ENCODE data around the gene PSMD3.
"Not testable (repeated sequence)": the region's sequence is repeated elsewhere in the genome, so short reads cannot be mapped to it uniquely, and the experiment has no call there.

PSMD3 gene

DNA sequence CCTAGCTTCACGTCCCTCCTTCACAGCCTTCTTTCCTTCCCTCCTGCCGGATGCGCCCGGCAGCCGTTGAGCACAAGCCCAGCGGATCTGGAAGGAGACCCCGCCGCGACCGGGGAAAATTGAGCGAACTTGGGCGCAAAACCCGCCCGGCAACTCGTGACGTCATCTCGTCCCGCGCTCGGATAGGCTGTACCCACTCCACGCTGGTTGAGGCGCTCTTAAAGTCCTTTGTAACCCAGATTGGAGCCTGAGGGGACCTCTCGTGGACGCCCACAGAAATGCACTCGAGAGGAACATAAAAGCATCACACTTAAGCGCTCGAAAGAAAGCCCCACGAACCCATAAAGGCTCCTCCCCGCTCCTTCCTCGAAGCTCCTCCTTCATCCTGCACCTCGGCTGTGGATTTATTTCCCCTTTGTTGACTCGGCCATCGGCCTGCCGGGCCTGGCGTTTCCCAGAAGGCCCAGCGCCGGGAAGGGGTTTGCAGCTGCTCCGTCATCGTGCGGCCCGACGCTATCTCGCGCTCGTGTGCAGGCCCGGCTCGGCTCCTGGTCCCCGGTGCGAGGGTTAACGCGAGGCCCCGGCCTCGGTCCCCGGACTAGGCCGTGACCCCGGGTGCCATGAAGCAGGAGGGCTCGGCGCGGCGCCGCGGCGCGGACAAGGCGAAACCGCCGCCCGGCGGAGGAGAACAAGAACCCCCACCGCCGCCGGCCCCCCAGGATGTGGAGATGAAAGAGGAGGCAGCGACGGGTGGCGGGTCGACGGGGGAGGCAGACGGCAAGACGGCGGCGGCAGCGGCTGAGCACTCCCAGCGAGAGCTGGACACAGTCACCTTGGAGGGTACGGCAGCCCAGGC, at the start of gene PSMD3:
Gene PSMD3, plus strand, starts transcription at position 457 of the 856 bp plus-strand sequence. Its CDS starts 164 bp downstream, at position 621.
- DNase-seq (ENCODE audit: low read depth, low spot score): peak; percentile 100

DNA sequence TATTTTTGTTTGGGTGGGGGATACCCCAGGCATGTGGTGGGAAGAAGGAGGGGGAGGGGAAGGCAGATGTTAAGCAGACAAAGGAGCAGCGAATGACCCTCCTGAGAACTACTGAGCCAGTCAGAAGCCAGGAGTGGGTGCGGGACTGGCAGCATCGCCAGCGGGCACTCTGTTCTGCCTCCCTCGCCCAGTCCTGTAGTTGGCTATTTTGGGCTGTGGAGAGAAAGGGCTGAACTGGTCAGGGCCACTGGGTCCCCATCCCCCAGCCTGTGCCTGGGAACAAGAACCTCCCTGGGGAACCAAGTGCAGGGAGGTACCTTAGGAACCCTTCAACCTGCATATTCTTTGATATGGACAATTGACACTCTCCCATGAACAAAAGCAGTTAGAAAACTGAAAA, 46.7 kb upstream of the PSMD3 start:
- no peak for DNase-seq (ENCODE audit: low read depth, low spot score)

DNA sequence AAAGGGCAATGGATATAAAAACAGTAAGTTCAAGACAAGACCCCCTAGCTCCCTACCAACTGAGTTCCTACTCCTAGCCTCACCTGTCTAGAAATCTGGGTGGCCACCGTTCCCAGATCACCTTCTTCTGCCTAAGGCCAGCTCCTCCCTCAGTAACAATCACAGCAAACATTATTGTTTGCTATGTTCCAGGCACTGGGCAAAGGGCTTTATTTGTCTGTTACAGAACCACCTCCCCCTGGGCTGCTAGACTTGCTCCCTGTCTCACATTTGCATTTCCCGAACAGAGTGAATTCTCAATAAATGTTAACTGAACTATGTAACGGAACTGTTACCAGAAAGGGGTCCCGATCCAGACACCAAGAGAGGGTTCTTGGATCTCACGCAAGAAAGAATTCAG, 46.3 kb upstream of the PSMD3 start:
- no peak for DNase-seq (ENCODE audit: low read depth, low spot score)

DNA sequence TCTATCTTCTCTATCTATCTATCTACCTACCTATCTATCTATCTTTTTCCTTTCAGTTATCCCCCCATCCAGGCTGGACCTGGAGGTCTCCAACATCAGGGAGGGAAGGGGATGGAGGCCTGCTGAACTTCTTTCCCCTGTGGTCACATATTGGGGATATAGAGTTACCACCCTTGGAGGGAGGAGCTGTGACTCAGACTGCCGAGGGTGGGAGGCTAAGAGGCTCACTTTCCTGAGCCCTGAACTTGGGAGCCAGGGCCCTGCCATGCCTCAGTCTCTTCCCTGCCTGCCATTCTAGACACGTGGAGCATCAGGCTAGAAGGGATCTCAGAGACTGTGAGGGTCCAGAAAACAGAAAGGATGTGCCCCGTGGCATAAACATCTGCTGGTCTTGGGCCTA, 44.7 kb upstream of the PSMD3 start:
- no peak for DNase-seq (ENCODE audit: low read depth, low spot score)

DNA sequence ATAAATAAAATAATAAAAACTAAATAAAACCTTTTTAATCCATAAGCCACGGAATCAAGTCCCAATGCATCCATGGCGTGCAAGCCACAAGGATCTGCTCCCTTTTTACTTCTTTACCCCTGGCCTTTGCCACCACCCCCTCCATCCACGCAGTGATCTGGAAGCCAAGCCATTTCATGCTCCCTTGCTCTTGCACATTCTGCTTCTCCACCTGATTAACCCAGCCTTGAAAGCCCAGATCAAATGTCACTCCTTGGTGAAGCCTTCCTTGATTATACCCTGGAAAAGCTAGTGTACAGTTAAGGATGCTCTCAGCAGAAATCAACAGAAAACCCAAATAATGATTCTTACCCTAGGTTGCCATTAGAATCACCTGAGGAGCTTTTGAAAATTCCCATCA, 43.2 kb upstream of the PSMD3 start:
- no peak for DNase-seq (ENCODE audit: low read depth, low spot score)

DNA sequence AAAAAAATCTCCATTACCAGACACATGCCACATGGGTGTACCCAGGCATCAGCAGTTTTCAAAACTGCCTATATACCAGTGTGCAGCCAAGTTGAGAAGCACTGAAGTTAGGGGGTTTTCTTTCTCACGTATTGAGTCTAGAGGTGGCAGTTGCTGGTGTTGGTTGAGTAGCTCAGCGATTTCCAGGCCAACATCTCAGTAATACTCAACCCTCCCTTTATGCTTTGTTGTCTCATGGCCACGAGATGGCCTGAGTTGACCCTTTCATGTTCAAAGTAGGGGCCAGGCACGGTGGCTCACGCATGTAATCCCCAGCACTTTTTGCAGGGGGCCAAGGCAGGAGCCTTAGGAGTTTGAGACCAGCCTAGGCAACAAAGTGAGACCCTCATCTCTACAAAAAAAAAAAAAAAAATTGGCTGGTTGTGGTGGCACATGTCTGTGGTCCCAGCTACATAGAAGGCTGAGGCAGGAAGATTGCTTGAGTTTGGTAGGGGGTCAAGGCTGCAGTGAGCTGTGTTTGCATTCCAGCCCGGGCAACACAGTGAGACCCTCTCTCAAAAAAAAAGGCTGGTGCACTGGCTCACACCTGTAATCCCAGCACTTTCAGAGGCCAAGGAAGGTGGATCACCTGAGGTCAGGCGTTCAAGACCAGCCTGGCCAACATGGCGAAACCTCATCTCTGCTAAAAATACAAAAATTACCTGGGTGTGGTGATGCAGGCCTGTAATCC, 42.3 kb upstream of the PSMD3 start:
- no peak for DNase-seq (ENCODE audit: low read depth, low spot score)

DNA sequence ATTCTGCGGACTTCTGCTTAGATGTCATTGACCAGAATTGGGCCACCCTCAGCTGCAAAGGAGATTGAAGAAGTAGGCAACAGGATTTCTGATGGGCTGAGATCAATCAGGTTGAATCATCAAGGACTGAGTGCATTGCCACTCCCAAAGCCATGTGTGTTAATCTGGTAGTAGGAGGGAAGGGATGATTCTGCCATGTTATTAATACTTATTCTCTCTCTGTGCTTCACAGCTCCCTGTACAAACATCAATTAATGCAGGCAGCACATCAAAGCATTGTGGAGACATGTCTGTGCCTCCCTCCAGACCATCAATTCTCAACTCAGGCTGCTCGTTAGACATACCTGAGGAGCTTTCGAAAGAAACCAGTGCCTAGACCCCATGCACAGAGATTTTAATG, 41.5 kb upstream of the PSMD3 start:
- DNase-seq (ENCODE audit: low read depth, low spot score): no peak

DNA sequence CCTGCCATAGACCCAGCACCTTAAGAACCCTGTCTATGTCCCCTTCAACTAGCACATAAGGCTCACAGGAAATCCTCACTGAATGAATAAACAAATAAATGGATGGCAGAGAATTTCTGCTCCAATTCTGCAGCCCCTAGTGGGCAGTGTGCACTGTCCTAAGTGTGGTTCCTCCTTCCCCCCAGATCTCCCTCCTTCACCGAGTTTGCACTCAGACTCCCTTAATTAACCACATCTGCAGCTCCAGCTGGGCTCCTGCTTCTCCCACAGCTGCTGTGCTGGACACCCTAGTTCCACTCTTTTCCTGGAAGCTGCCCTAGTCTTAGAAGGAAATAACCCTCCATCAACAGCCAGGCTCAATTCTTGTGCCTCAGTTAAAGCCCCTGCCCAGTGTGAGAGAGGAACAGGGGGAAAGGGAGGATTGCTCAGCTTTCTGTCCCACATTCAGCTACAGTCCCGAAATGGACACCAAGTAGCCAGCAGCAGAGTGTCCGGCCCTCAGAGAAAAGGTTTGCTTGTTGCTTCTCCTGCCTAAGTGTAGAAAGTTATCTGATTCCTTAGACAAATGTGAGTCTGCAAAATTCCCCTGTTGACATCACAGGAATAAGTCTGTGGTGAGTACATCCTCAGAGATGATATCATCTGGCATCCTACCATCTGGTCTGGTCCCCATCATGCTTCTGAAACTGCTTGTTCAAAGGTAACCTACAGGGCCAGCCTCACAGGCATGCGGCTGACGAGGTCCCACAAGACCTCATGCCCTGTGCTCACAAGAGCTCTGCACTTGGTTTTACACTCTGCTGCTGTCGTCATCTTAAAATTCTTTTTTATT, 40.8 kb upstream of the PSMD3 start:
- peak; percentile 66 for DNase-seq (ENCODE audit: low read depth, low spot score)

DNA sequence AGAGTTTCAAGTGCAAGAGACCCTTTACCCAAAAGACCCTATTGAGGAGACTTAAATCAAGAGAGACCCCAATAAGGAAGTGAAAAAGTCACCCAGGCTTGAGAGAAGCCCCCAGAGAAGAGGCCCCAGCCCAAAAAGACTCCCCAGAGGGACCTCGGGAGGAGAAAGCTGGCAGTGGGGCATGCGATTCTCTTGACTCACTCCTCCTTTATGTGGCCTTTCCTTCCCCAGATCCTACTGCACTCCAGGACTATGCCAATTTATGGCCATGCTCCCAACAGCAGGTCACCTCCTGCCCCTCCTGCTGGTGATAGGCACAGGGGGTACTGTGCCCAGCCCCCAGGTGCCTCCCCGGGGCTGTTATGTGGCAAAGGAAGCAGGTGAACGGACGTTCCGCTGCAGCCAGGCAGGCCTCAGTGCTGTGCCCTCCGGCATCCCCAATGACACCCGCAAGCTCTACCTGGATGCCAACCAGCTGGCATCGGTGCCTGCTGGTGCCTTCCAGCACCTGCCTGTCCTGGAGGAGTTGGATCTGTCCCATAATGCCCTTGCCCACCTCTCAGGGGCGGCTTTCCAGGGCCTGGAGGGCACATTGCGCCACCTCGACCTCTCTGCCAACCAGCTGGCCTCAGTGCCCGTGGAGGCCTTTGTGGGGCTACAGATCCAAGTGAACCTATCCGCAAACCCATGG, 36.8 kb upstream of the PSMD3 start:
- no peak for DNase-seq (ENCODE audit: low read depth, low spot score)

DNA sequence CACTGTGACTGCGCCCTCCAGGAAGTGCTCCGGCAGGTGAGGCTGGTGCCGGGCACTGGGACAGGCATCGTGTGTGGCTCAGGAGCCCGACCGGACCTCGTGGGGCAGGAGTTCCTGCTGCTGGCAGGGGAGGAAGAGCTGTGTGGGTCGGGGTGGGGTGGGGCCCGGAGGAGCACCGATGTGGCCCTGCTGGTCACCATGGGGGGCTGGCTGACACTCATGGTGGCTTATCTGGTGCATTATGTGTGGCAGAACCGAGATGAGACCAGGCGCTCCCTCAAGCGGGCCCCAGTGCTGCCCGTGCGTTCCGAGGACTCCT, 36.3 kb upstream of the PSMD3 start:
- no peak for DNase-seq (ENCODE audit: low read depth, low spot score)

DNA sequence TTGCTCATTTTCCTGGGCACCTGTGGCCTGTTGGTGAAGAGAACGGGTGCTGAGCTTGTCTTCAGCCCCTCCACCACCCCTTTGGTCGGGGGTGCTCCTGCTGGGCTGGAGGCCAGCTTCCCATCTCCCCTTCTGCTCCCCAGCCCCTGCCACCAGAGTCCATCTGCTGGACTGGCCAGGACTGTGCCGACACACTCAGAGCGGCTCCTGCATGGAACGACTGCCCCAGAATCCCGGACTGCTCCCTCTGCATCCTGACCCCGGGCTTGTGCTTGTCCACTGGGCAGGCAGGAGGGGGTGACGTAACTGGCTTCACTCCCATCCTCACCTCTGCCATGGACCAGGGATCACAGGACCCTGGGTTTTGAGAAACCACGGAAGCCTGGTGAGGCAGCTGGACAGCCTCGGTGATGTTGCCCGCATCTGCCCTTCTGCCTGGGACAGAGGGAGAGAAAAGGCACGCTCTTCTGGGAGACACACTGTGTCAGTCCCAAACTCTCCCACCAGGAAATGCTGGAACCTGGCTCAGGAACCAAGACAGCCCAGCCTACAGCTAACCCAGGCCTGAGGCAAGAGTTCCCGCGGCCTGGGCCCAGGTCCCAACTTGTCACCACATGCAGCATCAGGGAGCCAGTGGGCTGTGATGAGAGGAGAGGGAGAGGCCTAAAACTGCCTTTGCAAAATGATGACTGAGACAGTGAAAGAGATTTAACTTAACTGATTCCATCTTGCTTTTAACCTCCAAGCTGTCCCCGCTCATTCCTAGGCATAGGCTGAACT, 33.9 kb upstream of the PSMD3 start:
- DNase-seq (ENCODE audit: low read depth, low spot score): no peak

DNA sequence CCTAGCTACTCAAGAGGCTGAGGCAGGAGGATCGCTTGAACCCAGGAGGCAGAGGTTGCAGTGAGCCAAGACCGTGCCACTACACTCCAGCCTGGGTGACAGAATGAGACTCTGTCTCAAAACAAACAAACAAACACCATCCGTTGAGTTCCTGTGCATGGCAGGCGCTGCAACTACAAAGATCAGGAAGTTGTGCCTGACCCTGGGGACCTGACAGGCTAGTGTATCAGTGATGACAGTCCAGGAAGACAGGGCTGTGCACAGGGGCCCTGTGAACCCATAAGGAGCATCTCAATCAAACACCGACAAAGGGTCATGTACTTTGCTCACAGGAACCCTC, 32.1 kb upstream of the PSMD3 start:
- DNase-seq (ENCODE audit: low read depth, low spot score): not testable (repeated sequence)

DNA sequence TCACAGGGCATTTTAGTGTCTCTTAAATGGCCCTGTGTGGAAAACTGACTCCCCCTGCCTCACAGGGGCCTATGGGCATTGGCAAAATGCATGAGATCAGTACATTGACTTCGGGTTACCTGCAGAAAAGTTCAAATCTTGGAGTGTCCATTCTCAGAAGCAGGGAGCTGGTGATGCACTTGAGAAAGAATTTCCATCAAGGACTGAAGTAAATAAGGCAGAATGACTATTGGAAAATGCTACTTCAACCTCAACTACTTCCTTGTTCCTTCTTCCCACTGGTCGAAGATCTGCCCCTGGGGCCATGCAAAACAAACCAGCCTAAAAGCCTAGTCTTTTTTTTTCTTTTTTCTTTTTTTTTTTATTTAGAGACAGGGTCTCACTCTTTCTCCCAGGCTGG, 31.6 kb upstream of the PSMD3 start:
- no peak for DNase-seq (ENCODE audit: low read depth, low spot score)

DNA sequence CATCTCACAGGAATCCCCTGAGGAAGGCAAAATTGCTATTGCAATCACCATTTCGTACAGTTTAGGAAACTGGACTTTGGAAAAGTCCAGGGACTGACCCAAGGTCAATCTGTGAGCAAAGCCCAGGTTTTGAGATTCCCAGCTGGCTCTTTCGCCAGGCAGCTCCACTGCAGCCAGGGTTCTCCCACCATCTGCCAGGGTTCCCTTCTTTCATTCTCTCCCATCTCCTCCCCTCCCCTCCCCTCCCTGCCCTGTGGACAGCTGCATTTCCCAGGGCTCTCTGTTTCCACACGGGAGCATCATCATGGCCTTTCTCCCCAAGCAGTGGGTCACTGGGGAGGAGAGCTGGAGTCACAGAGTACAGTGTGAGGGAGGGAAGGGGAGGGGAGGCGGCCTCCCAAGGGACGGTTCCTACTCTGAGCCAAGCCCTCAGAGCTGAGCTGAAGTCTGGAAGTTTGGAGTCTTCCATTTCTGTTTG, 29.7 kb upstream of the PSMD3 start:
- no peak for DNase-seq (ENCODE audit: low read depth, low spot score)

DNA sequence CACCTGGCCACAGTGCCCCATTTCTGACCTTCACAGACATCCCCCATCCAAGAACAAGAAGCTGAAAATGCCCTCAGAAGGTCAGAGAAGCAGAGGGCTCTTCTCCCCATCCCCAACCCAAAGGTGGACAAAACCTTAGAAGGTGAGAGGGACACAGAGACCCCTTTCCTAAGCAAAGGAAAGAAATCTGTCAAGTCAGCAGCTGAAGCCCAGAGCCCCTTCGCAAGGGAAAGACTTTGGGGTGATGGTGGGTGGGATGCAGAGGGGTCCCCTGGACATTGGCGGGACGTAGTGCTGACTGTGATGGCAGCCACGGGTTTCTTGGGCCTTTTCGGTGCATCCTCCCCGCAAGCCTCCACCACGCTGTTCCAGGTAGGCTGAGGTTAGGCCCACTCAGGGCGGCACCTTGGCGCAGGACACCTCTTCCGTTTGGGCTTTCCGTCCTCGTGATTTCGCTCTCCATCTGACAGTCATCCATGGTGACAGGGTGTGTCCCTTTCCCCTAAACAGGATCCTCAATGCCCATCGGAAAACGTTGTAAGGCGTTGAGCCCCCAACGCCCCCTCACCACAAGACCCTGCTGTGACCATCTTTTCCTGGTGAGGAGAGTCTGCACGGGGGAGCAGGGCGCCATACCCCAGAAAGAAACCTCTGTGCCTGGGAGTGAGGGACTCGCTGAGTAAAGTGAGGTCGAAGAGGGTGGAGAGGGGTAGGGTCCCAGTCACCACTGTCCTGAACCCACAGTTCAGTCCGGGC, 28.5 kb upstream of the PSMD3 start:
- DNase-seq (ENCODE audit: low read depth, low spot score): no peak

DNA sequence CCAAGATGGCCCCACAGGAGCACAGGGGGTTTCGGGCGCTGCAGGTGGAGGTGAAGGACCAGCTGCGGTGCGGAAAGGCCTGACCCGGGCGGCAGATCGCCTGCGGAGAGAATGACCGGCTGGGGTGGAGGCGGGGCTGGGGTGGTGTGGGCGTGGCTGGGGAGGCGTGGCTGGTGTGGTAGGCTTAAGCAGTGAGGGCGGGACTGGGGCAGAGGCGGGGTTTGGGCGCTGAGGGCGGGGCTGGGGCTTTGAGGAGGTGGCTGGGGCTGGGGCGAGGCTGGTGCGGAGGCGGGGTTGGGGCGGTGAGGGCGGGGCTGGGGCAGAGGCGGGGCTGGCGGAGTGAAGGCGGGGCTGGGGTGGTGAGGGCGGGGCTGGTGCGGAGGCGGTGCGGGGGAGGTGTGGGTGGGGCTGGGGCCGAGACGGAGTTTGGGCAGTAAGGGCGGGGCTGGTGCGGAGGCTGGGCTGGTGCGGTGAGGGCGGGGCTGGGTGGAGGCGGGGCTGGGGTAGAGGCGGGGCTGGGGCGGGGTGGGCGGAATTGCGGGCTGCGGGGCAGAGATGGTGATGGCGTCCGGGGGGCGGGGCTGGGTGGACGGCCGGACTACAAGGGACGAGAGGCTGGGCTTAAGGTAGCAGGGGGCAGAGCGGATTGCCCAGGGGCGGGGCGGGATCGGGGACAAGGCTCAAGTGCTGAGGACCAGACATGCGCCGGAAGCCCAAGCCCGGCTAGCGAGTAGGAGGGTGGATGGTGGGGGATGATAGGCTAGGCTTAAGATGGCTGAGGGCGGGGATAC, 27.7 kb upstream of the PSMD3 start:
- DNase-seq (ENCODE audit: low read depth, low spot score): peak; percentile 98

DNA sequence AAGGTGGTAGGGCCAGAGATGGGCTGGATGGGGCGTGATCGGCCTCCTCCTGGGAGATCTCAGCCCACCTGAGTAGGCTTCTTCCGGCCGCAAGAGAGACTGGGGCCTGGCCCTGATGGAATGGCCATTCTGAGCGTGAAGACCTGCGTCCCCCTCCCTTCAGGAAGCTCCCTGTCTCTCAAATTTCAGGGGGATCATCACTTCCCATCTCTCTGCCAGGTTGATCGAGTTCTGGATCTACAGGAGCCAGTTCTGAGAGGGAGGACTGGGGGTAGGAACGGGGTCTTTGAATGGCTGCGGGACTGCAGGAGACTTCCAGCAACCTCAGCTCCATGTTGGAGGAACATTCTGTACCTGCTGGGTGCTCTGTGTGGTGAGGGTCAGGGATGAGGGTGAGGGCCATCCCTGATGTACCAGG, 27.1 kb upstream of the PSMD3 start:
- DNase-seq (ENCODE audit: low read depth, low spot score): no peak

DNA sequence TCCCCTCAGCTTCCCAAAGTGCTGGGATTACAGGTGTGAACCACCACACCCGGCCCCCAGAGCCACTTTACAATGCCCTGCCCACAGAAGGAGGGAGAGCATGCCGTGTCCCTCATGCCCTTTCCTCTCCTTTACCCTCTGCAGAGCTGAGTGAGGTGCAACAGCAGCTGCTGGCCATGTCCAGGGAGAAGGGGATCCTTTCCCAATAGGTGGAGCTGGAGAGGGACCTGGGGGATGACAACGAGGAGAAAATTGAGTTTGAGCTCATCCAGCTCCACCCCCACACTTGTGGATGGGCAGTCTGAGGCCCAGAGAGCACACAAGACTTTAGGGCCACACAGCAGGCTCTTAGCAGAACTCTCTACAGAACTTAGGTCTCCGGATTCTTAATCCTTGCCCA, 25.7 kb upstream of the PSMD3 start:
- no peak for DNase-seq (ENCODE audit: low read depth, low spot score)

DNA sequence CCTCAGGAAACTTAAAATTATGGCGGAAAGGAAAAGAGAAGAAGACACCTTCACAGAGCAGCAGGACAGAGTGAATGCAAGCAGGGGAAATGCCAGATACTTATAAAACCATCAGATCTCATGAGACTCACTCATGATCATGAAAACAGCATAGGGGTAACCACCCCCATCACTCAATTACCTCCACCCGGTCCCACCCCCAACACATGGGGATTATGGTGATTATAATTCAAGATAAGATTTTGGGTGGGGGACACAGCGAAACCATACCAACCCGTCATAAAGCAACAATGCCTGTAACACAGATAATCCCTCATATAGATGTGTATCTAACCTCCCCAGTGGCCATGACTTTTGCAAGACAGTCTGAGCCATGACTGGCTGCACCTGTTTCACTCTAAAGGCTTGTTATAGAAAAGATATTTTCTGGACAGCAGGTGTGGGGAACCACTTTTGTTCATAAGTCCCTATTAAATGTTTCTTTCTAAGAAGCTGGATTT, 24.8 kb upstream of the PSMD3 start:
- DNase-seq (ENCODE audit: low read depth, low spot score): no peak
